Activated B cell treated with CpG ODN at 0.5 μM for 24 hours (primary cell): ENCODE results near the gene OTOP2. TPM values are rescaled to one million over a fixed set of nuclear protein-coding genes. Genes with fewer than 3 reads are reported as not detected.

ENCODE experiments used
- ATAC-seq: fragments of 200-7000 bp; cut with Tn5 transposase; one replicate; pipeline ENCODE4 v1.10.0; 2021; ENCODE audit warnings: low read depth, mild to moderate bottlenecking, moderate library complexity
- CTCF ChIA-PET: fragments of 350-600 bp; sonication (Branson Sonifier 250); formaldehyde crosslinking; loops from one replicate; lab custom pipeline; 2021; ENCODE audit warnings: antibody characterized with exemption; lab: Charles Lee
- POLR2A ChIA-PET: fragments of 350-600 bp; sonication (Branson Sonifier 250); formaldehyde crosslinking; loops from one replicate; lab custom pipeline; 2021; ENCODE audit warnings: antibody characterized with exemption; lab: Charles Lee
- DNase-seq: peaks from one replicate; pipeline ENCODE4 v3.0.0; 2022
- H3K27ac Mint-ChIP-seq: one replicate; pipeline ENCODE4 v1.8.0; 2020; ENCODE audit warnings: mixed read lengths
- H3K27me3 Mint-ChIP-seq: one replicate; pipeline ENCODE4 v1.8.0; 2021; ENCODE audit warnings: mixed read lengths
- H3K36me3 Mint-ChIP-seq: one replicate; pipeline ENCODE4 v1.8.0; 2021; ENCODE audit warnings: low read depth, mixed read lengths
- H3K4me1 Mint-ChIP-seq: one replicate; pipeline ENCODE4 v1.8.0; 2021; ENCODE audit warnings: mixed read lengths
- H3K4me3 Mint-ChIP-seq: one replicate; pipeline ENCODE4 v1.8.0; 2020; ENCODE audit warnings: mild to moderate bottlenecking, mixed read lengths
- H3K9me3 Mint-ChIP-seq: one replicate; pipeline ENCODE4 v1.8.0; 2020; ENCODE audit warnings: mixed read lengths
- intact Hi-C: fragments of 100-400 bp; cut with micrococcal nuclease; formaldehyde crosslinking; loops from one replicate; pipeline ENCODE4 v1.15.1; 2024
- total RNA-seq: library from RNA; stranded (reverse); gene quantifications from 2 replicates; pipeline ENCODE4 v1.2.3, GENCODE V29; 2022
- TF ChIP-seq, protein P1 (sequence below): fragments of 200-600 bp; IDR thresholded peaks from one replicate; pipeline ENCODE4 v1.8.0; 2022; ENCODE audit warnings: antibody characterized with exemption, mild to moderate bottlenecking

OTOP2 gene
- total RNA-seq, 1 donor from 2014 or later, result not detected

DNA sequence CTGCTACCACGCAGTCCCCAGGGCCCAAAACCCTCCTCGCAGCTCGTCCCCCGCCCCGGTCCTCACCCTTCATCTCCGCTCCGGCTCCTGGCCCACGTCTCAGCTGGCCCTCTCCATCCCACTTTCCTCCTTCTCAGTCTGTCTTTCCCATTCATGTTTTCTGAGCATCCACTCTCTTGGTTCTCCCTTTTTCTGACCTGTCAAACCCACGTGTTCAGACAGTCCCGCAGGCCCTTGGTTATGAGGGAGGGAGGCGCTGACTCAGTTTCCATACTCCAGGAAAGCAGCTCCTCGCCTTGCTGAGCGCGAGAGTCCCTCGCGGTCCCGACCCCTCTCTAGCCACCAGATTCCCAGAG is 48.9 kb downstream of the OTOP2 start:
- Mint-ChIP-seq H3K4me3 (peak overlapping the region; percentile 76), H3K27me3 (peaks cover 22% of the 10 kb centered on the region), H3K36me3 (no peaks in the 10 kb centered on the region), H3K4me1 (peaks cover 6% of the 10 kb centered on the region), H3K9me3 (no peaks in the 10 kb centered on the region), H3K27ac (peak overlapping the region; percentile 2)
- no peak for ATAC-seq
- TF ChIP-seq, protein P1, sequence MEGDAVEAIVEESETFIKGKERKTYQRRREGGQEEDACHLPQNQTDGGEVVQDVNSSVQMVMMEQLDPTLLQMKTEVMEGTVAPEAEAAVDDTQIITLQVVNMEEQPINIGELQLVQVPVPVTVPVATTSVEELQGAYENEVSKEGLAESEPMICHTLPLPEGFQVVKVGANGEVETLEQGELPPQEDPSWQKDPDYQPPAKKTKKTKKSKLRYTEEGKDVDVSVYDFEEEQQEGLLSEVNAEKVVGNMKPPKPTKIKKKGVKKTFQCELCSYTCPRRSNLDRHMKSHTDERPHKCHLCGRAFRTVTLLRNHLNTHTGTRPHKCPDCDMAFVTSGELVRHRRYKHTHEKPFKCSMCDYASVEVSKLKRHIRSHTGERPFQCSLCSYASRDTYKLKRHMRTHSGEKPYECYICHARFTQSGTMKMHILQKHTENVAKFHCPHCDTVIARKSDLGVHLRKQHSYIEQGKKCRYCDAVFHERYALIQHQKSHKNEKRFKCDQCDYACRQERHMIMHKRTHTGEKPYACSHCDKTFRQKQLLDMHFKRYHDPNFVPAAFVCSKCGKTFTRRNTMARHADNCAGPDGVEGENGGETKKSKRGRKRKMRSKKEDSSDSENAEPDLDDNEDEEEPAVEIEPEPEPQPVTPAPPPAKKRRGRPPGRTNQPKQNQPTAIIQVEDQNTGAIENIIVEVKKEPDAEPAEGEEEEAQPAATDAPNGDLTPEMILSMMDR, result no peak
- DNase-seq, result no peak
- ChIA-PET CTCF (interaction anchor here (0.7 to 5.1 kb wide), 3 partner anchors 12 to 15 kb away, joined by 3 to 37 read pairs (median 10); no protein-coding TSS in a partner anchor), POLR2A (interaction anchor here (0.9 to 3.8 kb wide), 5 partner anchors 11 to 147 kb away, joined by 3 to 24 read pairs (median 4); partner anchors contain the start of genes ARMC7, CDR2L and MRPL58)
- intact Hi-C loops, result loop anchor here (1.0 to 5.0 kb wide), 2 partner anchors 14 to 209 kb away; partner anchors contain the start of genes CDR2L and SUMO2

DNA sequence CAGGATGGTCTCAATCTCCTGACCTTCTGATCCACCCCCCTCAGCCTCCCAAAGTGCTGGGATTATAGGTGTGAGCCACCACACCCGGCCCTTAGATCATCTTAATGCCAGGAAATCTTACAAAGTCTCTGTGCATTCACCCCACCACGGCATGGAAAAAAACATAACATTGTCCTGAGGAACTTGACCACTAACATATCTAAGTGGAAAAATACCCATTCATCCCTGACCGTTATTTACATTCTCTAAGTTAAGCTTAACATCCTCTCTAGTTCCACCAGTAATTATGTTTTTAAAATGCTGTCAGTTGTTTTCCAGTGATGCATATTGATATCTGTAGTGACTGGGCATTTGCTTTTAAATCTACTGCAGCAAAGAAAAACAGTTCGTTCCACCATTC is 51.9 kb downstream of the OTOP2 start:
- intact Hi-C loops, result no loop called here
- CTCF ChIA-PET, result interaction anchor here (1.2 kb wide), 1 partner anchor 15 kb away, joined by 3 read pairs; no protein-coding TSS in a partner anchor
- TF ChIP-seq, protein P1, result no peak
- peaks cover 11% of the 10 kb centered on the region for H3K4me1 Mint-ChIP-seq
- no peak for ATAC-seq
- POLR2A ChIA-PET, result interaction anchor here (1.1 kb wide), 1 partner anchor 37 kb away, joined by 3 read pairs; no protein-coding TSS in a partner anchor
- H3K4me3 Mint-ChIP-seq, result no peak overlapping the region
- H3K9me3 Mint-ChIP-seq, result no peaks in the 10 kb centered on the region
- no peaks in the 10 kb centered on the region for H3K36me3 Mint-ChIP-seq
- H3K27ac Mint-ChIP-seq, result peak overlapping the region; percentile 35
- no peak for DNase-seq
- H3K27me3 Mint-ChIP-seq, result peaks cover 29% of the 10 kb centered on the region

DNA sequence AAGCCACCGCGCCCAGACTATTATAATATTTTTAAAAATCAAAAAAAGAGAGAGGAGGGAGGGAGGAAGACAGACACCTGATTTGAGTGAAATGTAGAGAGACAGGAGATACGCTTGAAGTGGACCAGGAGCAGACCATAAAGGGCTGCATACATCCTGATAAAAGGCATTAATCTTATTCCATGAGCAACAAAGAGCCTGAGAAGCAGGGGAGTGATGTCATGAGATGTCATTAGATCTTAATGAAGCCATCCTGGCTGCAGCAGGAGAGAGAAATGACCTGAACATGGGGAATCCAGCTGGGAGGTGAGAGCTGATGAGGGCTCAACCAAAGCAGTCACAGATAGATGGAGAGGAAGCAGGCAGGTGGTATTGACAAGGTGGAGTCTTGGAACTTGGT is 53.7 kb downstream of the OTOP2 start:
- Mint-ChIP-seq H3K27ac (no peak overlapping the region), H3K36me3 (no peaks in the 10 kb centered on the region), H3K4me3 (no peak overlapping the region), H3K9me3 (no peaks in the 10 kb centered on the region), H3K27me3 (peaks cover 27% of the 10 kb centered on the region), H3K4me1 (peaks cover 19% of the 10 kb centered on the region)
- DNase-seq, result no peak
- POLR2A ChIA-PET, result no interaction called here
- intact Hi-C loops, result no loop called here
- ATAC-seq, result no peak
- TF ChIP-seq, protein P1, result no peak
- CTCF ChIA-PET, result no interaction called here

GRCh38 chr17:74978240-74978639 is 54.2 kb downstream of the OTOP2 start:
- TF ChIP-seq, protein P1, result no peak
- Mint-ChIP-seq H3K36me3 (no peaks in the 10 kb centered on the region), H3K27ac (no peak overlapping the region), H3K4me1 (peaks cover 15% of the 10 kb centered on the region), H3K9me3 (no peaks in the 10 kb centered on the region), H3K4me3 (no peak overlapping the region), H3K27me3 (peaks cover 23% of the 10 kb centered on the region)
- POLR2A ChIA-PET, result no interaction called here
- DNase-seq (no peak), ATAC-seq (no peak)
- intact Hi-C loops, result no loop called here
- CTCF ChIA-PET, result interaction anchor here (0.6 kb wide), 1 partner anchor 35 kb away, joined by 3 read pairs; no protein-coding TSS in a partner anchor

DNA sequence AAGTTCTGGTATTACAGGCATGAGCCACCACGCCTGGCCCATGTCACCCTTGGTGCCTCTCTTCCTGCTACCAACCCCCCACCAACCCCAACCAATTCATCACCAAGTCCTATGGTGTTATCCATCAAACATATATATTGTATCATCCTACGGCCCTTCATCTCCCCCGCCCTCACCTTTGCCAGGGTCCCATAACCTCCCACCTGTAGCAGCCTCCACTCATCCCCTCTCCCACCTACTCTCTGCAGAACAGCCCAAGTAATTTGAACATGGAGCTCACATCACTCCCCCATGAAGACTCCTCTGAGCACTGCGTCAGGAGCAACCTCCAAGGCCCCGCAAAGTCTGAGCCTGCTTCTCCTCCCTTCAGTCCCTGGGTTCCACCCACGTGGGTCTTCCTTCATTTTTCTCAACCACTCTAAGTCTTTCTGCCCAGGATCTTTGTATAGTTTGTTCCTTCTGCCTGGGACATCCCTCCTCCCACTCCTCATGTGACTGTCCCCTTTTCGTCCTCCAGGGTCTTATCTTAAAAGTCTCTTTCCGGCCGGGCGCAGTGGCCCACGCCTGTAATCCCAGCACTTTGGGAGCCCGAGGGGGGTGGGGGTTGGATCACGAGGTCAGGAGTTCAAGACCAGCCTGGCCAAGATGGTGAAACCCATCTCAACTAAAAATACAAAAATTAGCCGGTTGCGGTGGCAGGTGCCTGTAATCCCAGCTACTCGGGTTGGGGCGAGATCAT is 55.5 kb downstream of the OTOP2 start:
- H3K27me3 Mint-ChIP-seq, result peaks cover 19% of the 10 kb centered on the region
- no peak overlapping the region for H3K27ac Mint-ChIP-seq
- TF ChIP-seq, protein P1, result no peak
- no peaks in the 10 kb centered on the region for H3K9me3 Mint-ChIP-seq
- no peaks in the 10 kb centered on the region for H3K36me3 Mint-ChIP-seq
- ATAC-seq (no peak), DNase-seq (no peak)
- POLR2A ChIA-PET, result interaction anchor here (0.6 kb wide), 1 partner anchor 318 kb away, joined by 3 read pairs; no protein-coding TSS in a partner anchor
- peaks cover 15% of the 10 kb centered on the region for H3K4me1 Mint-ChIP-seq
- H3K4me3 Mint-ChIP-seq, result no peak overlapping the region
- CTCF ChIA-PET, result no interaction called here
- intact Hi-C loops, result no loop called here
